ENCODE results near the gene C5orf63.
"Not testable (repeated sequence)": the region's sequence is repeated elsewhere in the genome, so short reads cannot be mapped to it uniquely, and the experiment has no call there.

Gene C5orf63
- total RNA-seq: 3.4 to 5.6 reads per million in 2 experiments

DNA sequence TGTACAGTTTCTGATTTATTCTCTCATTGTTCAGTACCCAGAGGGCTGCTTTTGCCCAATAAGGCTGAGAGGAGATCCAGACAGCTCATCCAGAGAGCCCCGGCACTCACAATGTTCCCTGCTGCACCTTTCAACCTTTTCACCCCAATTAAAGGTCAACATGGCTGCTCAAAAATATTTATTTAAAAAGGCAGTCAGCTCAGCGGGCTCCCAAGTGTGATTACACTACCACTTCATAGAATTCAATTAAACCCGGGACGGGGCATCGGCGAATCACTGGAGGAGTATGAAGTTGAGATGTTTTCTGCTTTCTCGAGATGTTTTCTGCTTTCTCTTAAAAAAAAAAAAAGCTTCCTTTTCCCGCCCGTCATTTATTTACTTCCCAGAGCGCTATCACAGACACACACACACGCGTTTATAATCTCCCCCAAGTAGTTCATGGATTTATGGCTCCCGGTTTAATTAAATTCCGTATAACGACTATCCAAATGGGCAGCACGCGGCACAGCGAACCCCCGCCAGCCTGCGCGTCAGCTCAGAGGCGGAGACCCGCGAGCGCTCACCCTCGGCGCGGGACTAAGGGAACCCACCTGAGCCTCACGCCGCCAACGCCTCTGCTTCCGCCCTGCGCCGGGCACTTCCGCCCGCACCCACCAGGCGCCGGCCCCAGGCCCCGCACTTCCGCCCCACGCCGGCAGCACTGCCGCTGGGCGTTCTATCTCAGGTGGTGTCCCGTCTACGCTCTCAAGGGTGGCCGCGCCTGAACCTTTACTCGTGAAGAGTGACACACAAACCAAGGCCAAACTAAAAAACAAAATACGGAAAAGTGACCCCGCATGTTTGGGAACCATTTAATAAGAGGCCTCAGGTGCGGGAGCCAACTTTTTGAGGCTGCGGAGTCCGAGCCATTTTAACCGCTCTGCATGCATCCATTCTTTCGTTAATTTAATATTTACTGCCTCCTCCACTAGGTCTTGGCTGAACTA is at the start of gene C5orf63:
TSS of gene C5orf63 (minus strand) at position 642 of the 986 bp plus-strand sequence. CDS start 14,507 bp downstream, outside the sequence.
- peak; percentile 40 for DNase-seq (ENCODE audit: low read depth)

DNA sequence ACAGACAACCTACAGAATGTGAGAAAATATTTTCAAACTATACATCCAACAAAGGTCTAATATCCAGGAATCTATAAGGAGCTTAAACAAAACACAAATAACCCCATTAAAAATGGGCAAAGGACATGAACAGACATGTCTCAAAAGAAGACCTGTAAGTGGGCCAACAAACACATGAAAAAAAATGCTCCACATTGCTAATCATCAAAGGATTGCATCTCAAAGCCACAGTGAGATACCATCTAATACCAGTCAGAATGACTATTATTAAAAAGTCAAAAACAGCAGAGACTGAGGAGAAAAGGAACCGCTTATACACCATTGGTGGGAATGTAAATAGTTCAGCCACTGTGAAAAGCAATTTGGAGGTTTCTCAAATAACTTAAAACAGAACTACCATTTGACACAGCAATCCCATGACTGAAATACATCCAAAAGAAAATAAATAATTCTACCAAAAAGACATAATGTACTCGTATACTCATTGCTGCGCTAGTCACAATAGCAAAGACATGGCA is 39.1 kb upstream of the C5orf63 start:
- DNase-seq (ENCODE audit: low read depth): no peak

DNA sequence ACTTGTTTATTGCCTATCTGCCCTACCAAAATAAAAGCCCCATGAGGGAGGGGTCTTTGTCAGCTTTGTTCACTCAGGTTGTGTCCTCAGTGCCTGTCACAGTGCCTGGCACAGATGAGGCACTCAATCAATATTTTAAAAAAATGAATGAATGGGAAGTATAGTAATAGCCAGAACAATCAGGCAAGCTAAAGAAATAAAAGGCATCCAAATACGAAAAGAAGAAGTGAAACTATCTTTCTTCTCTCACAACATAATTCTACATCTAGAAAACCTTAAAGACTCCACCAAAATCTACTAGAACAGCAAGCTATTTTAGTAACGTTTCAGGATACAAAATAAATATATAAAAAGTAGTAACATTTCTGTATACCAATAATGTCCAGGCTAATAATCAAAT is 37.8 kb upstream of the C5orf63 start:
- DNase-seq (ENCODE audit: low read depth): no peak

DNA sequence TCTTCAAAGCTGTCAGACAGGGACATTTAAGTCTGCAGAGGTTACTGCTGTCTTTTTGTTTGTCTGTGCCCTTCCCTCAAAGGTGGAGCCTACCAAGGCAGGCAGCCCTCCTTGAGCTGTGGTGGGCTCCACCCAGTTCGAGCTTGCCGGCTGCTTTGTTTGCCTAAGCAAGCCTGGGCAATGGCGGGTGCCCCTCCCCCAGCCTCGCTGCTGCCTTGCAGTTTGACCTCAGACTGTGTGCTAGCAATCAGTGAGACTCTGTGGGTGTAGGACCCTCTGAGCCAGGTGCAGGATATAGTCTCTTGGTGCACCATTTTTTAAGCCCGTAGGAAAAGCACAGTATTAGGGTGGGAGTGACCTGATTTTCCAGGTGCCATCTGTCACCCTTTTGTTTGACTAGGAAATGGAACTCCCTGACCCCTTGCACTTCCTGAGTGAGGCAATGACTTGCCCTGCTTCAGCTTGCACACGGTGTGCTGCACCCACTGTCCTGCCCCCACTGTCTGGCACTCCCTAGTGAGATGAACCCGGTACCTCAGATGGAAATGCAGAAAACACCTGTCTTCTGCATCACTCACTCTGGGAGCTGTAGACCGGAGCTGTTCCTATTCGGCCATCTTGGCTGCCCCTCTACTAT is 35.4 kb upstream of the C5orf63 start:
- DNase-seq (ENCODE audit: low read depth): not testable (repeated sequence)

DNA sequence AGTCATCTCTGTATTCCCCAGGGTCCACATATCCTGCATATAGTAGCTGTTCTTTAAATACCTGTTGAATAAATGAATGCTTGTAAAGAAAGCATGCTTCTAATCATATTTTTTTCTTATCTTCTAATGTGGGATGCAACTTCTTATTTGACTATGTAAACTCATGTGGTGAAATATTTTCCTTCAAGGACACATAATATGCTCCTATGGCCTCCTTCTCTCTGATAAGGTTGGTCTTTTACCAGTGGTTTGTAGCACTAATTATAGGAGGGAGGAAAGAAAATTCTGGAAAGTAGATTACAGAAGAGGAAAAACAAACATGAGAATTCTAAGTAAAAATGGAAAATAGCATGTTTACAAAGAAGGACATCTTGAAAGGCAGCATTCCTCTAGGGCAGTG is 28.6 kb upstream of the C5orf63 start:
- no peak for DNase-seq (ENCODE audit: low read depth)

DNA sequence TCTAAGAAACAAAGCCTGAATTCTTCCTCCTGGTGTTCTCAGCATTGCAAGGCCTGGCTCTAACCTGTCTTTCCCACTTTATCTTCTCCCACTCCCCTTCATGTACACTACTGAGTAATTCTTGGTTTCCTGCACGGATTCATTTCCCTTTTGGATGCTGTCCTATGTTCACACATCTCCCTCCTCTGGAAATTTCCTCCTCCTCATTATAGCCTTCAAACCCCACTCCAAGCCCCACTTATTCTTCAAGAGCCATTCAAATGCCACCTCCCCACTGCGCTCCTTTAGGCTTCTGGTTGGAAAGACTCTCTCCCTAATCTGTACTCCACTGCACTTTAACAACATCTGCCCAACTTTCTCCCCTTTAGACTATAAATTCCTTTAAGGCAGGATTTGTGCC is 28.2 kb upstream of the C5orf63 start:
- no peak for DNase-seq (ENCODE audit: low read depth)

DNA sequence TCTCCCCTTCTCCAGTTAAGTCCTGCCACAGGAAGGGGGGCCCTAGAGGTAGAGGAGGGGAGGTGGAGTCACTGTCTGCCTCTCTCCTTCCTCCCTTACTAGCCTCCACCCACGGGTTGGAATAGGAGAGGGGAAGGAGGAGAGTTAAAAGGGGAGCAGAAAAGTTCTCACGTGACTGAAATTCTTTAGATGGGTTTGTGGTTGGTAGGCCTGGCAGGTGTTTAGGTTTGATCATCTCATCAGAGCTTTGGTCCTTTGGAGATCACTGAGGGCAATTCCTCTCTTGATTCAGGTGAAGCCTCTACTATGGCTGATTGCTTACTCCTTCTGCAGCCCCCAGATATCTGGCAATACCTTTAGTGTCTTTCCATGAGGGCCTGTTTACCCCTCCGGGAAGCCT is 24.9 kb upstream of the C5orf63 start:
- no peak for DNase-seq (ENCODE audit: low read depth)

DNA sequence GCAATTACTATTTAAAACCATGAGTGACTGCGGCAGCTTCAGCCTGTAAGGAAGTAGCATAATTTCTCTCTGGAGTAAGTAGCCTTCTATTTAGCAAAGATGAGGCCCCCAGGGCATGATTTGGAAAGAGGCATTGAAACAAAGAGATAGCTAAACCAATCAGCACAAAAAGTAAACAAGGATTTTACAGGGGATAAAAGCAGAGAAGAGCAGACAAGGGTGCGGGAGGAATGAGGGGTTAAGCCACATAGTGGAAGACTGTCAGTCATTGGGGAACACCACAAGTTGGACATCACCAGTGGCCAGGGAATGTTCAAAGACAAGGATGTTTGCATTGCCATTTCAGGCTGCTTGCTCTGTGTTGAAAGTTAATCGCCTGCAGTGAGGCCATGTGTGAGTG is 24.0 kb upstream of the C5orf63 start:
- DNase-seq (ENCODE audit: low read depth): no peak

DNA sequence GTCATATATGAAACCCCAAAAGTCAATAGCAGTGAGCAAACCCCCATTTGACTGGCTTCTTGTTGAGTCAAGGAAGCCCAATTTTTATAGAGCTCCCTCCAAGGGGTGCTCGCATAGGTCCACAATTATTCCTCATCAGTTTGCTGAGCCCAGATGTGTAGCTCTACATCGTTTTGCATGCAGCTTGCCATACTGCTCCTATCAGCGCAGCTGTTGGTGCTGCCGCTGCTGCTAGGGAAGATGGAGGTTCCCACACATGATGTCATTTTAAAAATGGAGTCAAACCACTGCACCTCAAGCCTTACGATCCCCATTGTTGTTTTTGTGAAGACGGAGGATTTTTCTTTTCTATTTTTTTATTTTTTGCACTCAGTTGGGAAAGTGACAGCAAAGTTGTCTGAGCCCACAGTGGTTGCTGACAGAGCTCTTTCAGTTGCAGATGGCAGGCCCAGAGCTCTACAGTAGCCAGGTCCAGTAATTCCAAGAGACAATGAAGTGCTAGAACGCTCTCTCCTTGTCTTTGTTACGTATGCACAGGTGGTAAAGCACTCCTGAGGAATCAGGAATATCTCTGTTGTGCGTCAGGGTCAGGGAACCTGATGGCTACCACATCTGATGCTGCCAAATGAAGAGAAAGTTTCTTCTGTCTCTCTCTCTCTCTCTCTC is 23.2 kb upstream of the C5orf63 start:
- no peak for DNase-seq (ENCODE audit: low read depth)

DNA sequence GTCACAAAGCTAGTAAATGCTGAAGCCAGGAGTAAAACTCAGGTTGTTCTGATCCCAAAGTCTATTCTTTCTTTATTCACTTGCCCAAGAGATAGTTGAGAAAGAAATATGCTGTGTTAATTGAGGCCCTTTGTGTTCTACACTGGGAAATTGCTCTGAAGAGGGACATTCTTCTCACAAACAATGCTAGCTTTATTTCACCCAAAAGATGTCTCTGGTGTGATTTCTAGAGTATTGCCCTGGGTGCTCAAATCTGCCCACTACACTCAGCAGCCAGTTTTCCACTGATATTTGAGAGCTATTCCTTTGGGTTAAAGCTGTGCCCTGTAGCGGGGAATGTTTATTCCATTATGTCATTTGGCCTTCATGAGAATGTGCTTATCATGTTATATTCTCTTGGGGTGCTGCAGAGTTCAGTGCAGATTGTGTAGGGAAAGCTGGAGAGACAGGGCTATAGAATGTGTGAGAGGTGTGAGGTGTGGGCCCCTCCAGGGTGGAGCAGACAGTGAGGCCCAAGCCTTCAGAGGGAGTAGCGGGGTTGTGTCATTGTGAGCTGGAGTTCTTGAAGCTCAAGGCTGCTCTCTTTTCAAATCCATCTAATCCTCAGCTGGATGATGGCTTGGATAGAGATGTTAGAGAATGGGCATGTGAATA is 21.0 kb upstream of the C5orf63 start:
- no peak for DNase-seq (ENCODE audit: low read depth)

DNA sequence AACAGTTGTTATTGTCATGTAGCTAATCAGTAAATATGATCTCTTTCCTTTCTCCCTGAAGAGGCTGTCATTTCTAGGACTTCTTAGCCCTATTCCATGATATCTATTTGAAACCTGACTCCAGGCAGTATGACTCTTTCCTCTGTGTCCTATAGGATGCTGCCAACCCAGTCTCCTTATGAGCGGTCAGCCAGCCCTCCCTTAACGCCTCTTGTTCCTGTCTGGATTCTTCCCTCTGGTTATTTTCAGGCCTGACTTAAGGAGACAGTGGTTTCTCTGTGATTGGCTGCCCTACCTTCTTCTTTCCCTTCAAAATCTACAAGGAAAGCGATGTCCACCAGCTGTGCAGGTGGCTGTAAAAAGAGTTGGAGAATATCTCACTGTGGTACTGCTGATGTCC is 19.4 kb upstream of the C5orf63 start:
- no peak for DNase-seq (ENCODE audit: low read depth)

DNA sequence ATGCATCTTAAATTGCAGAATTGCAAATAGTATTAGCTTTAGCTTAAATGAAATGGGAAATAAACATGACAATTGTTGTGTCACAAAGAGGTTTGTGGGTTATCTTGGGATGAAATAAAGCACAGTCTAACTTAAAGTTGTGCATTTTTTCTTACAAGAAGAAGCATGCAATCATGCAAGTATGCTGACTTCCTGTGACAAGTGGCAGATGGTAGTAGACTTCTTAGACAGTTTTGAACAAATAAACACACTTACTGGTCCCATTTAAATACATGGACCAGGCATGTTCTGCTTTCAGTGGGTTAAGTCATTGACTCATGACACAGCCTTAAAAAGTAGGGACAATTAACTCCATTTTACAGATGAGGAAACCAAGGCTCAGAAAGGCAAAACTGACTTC is 15.9 kb upstream of the C5orf63 start:
- DNase-seq (ENCODE audit: low read depth): no peak

DNA sequence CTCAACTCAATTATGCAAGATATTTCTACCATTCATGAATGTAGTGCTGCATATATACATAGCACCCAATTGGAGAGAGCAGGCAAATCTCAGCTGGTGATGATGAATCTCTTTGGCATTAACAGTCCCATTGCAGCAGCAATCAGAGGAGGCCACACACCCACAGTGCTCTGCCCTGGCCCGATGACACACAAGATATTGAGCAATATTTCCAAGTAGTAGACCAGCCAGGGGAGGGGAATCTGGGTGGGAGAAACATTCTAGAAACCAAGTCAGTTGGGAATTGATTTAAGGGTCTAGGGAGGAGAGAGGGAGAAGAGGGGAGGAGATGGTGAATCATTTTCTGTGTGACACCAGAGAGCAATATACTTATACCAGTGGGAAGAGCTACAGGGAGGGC is 14.9 kb upstream of the C5orf63 start:
- DNase-seq (ENCODE audit: low read depth): no peak

DNA sequence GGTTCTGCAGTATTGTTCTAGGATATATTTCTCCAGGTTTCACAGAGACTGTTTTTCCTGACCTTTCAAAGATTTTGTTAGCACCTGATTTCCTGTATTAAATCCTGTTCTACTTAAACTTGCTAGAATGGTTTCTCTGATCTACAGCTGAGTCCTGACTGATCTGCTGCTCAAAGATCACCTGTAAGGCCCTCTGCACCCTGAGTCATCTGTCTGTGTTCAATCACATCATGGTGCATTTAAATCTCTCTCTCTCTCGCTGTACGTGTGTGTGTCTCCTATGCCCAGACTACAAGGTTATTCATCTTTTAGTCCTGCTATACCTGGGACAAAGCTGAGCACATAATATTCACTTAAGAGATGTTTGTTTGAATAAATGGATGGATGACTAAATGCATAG is 13.3 kb upstream of the C5orf63 start:
- DNase-seq (ENCODE audit: low read depth): no peak

DNA sequence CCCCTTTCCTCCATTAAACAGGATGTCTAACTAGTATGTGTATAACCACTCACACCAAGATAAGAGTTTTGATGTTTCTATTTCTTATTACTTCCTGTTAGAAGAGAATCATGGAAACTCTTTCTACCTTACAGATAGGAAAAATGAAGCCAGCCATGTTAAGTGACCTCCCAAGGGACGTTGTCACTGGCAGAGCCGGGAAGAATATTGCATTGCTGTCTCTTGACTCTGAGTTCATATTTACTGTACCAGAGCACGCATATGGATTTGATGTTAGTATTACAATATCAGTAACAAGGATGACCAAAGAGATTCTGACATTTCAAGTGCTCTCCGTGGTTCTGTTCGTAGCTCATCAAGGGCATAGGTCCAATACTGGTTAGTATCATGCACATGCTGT is 12.5 kb upstream of the C5orf63 start:
- no peak for DNase-seq (ENCODE audit: low read depth)

DNA sequence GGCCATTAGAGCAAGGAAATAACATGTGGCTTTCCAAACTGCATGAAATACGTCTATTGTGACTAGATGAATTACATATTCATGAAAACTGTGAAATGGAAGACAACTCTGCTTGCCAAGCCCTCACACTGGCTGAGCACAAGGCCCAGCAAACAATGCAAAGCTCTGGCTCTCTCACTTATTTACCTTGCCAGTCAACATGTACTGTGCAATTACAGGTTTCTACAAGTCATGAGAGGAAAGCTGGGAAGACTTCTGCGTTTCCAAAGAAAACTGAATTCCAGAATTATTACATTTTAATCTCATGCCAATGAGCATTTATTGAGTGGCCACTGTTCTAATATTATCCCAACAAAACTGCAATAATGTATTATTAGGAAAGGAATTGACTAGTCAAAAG is 12.1 kb upstream of the C5orf63 start:
- DNase-seq (ENCODE audit: low read depth): no peak

DNA sequence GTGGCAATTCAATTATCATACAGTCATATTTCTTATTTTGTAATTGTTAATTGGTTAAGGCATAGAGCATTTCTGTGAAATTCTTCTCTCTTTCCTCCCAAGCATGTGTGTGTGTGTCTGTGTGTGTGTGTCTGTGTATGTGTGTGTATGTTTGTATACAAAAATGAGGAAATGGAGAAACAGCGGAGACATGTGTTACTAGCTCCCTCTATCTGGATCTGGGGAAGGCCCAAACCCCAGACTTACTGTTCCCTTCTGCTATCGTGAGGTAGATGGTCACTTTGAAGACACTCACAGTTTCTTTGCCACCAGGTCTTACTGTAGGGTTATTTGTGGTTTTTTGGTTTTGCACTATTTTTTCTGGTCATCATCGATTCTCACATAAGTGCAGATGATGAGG is 11.4 kb upstream of the C5orf63 start:
- no peak for DNase-seq (ENCODE audit: low read depth)

DNA sequence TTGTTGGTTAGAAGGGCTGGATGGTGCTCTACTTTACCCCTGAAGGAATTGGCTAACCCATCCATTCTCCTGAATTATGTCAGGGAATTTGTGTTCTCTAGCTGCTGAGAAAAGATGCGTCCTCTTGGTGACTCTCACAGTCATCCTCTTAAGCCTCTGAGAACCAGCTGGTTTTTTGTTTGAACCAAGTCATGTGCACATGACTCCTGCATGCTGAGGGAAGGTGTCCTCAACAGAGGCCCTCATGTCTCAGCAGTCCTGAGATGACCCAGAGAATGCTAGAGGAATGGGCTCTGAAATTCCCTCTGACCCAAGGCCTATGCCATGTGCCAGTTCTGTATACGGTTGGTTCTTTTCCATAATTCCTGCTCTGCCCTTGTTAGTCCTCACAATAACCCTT is 10.4 kb upstream of the C5orf63 start:
- DNase-seq (ENCODE audit: low read depth): no peak

DNA sequence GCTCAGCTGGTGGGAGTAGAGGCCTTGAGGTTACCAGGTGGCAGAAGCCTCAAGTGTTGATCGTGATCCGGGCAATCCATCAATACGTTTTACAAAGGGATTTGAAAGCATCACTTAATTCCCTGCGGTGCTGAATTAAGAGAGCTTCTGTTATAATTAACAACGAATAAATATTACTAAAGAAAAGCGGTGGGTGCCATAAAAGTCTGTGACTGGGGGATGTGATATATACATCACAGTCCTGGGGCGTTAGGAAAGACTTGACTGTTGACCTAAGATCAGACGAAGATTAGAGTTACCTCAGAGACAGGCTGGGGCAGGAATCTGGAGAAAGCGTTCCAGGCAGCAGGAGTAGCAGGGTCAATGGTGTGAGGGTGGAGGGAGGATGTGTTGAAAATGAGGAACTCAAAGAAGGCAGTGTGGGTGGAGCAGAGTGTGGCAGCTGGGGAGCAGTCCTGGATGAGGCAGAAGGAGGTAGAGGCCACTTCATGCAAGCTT is 6.7 kb upstream of the C5orf63 start:
- no peak for DNase-seq (ENCODE audit: low read depth)

DNA sequence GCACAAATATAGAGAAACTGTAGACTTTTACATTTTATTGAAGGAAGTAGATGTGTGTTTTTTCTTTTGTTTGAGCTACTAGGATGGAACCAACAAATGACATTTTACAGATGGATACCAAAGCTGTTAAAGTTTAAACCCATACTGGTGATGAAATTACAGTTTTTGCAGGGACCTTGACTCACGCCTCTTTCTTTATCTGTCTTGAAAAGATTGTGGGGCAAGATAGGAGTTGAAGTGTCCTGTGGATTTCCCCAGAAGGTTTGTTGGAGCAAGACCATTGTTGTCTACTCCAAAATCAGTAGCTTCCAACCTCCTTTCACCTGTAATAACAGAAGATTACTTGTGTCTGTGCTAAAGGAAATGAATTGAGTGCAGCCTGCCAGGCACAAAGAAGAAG is 4.1 kb upstream of the C5orf63 start:
- no peak for DNase-seq (ENCODE audit: low read depth)

DNA sequence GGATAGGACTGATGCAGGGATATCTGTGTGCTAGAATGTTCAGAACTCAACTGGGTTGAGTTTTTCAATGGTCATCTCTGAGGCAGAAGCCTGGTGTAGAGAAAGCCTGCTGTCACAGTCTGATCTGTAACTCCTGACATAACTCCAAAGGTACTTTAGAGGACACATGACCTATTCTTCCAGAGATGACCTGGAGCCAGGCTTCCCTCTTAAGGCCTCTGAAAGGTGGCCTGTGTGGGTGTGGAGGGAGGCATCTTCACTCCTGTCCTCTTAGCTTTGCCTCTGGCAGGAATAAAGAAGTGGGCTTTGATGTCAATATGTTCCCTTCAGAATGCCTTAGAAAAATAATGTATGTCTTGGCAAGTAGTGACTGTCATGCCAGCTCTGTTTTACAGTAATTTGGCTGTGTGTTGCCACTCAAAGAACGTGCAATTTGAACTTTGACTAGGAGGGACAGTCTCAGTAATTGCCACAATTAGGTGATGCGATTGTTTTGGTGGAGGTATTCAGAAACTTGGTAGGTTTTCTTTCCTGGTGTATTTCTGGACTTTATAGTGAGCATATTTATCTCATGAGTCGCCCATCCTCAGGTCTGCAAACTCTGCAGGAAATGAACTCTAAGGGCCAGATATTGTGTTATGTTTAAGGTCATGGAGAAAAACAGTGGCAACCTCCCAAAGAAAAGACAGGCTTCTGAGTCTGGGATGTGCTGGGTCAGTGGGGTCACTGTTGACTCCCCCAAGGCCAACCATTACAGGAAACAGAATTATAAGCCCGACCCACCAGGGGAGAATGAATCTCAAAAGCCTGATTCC is 3.2 kb upstream of the C5orf63 start:
- DNase-seq (ENCODE audit: low read depth): no peak

Measured in T follicular helper cell (primary cell).